H1 (cell line): ENCODE measurements around the gene TP63. TPM values are rescaled to one million over a fixed set of nuclear protein-coding genes. Genes with fewer than 3 reads are reported as not detected.

ENCODE experiments used
- CTCF ChIA-PET: fragments of 300-600 bp; sonication (Branson Sonifier 250); formaldehyde crosslinking; loops from one replicate; lab custom pipeline; 2021; ENCODE audit not compliant: partially characterized antibody; lab: Charles Lee
- POLR2A ChIA-PET: fragments of 300-600 bp; sonication (Branson Sonifier 250); formaldehyde crosslinking; loops from one replicate; lab custom pipeline; 2021; ENCODE audit warnings: inconsistent platforms; ENCODE audit not compliant: partially characterized antibody; lab: Charles Lee
- DNase-seq, 2 experiments: peaks; one replicate each; pipeline versions ENCODE4 v3.0.0 to v3.0.0-alpha.2; 2010 to 2022; ENCODE audit warnings: low spot score in 2 of 2, low read depth in 1 of 2, mixed read lengths in 1 of 2
- FAIRE-seq: peaks from 2 replicates; lab custom pipeline; 2011; peaks lifted over from hg19 to GRCh38; lab: Jason Lieb, UNC
- H2AFZ ChIP-seq: 2 replicates; pipeline ENCODE4 v1.8.1; 2012; ENCODE audit warnings: low read length, inconsistent platforms
- H2AK5ac ChIP-seq: 2 replicates; pipeline ENCODE4 v1.6.1; 2013; ENCODE audit warnings: low read depth, low read length
- H2BK120ac ChIP-seq: replicated peaks from 2 replicates; pipeline ENCODE3; 2013; ENCODE audit warnings: low read depth, low read length, inconsistent platforms
- H2BK12ac ChIP-seq: 2 replicates; pipeline ENCODE4 v1.6.1; 2013; ENCODE audit warnings: low read depth, low read length
- H2BK15ac ChIP-seq: 2 replicates; pipeline ENCODE4 v1.6.1; 2013; ENCODE audit warnings: low read length
- H2BK20ac ChIP-seq: 2 replicates; pipeline ENCODE4 v1.6.1; 2013; ENCODE audit warnings: low read length
- H2BK5ac ChIP-seq: 2 replicates; pipeline ENCODE4 v1.6.1; 2013; ENCODE audit warnings: low read depth, low read length
- H3K14ac ChIP-seq: 2 replicates; pipeline ENCODE4 v1.6.1; 2013; ENCODE audit warnings: inconsistent platforms; ENCODE audit not compliant: insufficient read length
- H3K18ac ChIP-seq: 2 replicates; pipeline ENCODE4 v1.6.1; 2013; ENCODE audit warnings: low read length; ENCODE audit errors: extremely low read depth
- H3K23ac ChIP-seq: 2 replicates; pipeline ENCODE4 v1.6.1; 2013; ENCODE audit warnings: inconsistent platforms; ENCODE audit not compliant: insufficient read length
- H3K23me2 ChIP-seq: 2 replicates; pipeline ENCODE4 v1.6.1; 2013; ENCODE audit warnings: low read depth, low read length
- H3K27ac ChIP-seq: 2 replicates; pipeline ENCODE4 v1.6.1; 2011; ENCODE audit warnings: low read depth, low read length, inconsistent platforms
- H3K27me3 ChIP-seq, 4 experiments: replicated peaks in 1 of 4; 1 replicate in 1 of 4; 2 replicates in 3 of 4; pipeline versions ENCODE4 v1.6.1 to v1.8.1; 2011 to 2013; ENCODE audit warnings: low read length in 3 of 4, mild to moderate bottlenecking in 3 of 4, inconsistent platforms in 2 of 4, mixed read lengths in 2 of 4, moderate library complexity in 1 of 4; ENCODE audit not compliant: control insufficient read depth in 3 of 4, insufficient read depth in 3 of 4; ENCODE audit errors: extremely low read depth in 1 of 4
- H3K36me3 ChIP-seq, 4 experiments: 2 replicates each; pipeline versions ENCODE4 v1.6.1 to v1.8.1; 2011 to 2013; ENCODE audit warnings: mild to moderate bottlenecking in 4 of 4, low read length in 3 of 4, moderate library complexity in 2 of 4, control low read depth in 1 of 4, inconsistent platforms in 1 of 4; ENCODE audit not compliant: insufficient read depth in 4 of 4, control insufficient read depth in 2 of 4
- H3K4ac ChIP-seq: replicated peaks from 2 replicates; pipeline ENCODE3; 2013; ENCODE audit warnings: low read length, low read depth, mixed read lengths, inconsistent platforms; ENCODE audit not compliant: insufficient read length
- H3K4me1 ChIP-seq, 4 experiments: replicated peaks in 1 of 4; 1 replicate in 1 of 4; 2 replicates in 3 of 4; pipeline versions ENCODE4 v1.6.1 to v1.8.1; 2011 to 2013; ENCODE audit warnings: low read length in 3 of 4, inconsistent platforms in 2 of 4, mixed read lengths in 1 of 4; ENCODE audit not compliant: insufficient read depth in 4 of 4, control insufficient read depth in 3 of 4
- H3K4me2 ChIP-seq, 2 experiments: 2 replicates each; pipeline versions ENCODE4 v1.6.1 to v1.8.1; 2011 to 2013; ENCODE audit warnings: low read depth in 2 of 2, low read length in 2 of 2, control low read depth in 1 of 2, inconsistent platforms in 1 of 2, mild to moderate bottlenecking in 1 of 2; ENCODE audit not compliant: insufficient read depth in 1 of 2
- H3K4me3 ChIP-seq, 4 experiments: fragments of 200-600, 300-600 bp in 1 of 4; sonication (generic), shearing (Covaris generic), sonication (Bioruptor Twin) in 1 of 4; 2 replicates each; pipeline versions ENCODE4 v1.5.1 to v1.8.1; 2011 to 2016; ENCODE audit warnings: low read length in 4 of 4, low read depth in 3 of 4, control low read depth in 2 of 4, inconsistent platforms in 2 of 4, mild to moderate bottlenecking in 2 of 4, mixed read lengths in 1 of 4, moderate library complexity in 1 of 4; ENCODE audit not compliant: insufficient read depth in 2 of 4; ENCODE audit errors: extremely low read depth in 1 of 4
- H3K56ac ChIP-seq: replicated peaks from 2 replicates; pipeline ENCODE3; 2013; ENCODE audit warnings: low read depth, mild to moderate bottlenecking, mixed read lengths, low read length, inconsistent platforms; ENCODE audit not compliant: insufficient read length
- H3K79me1 ChIP-seq: 2 replicates; pipeline ENCODE4 v1.6.1; 2013; ENCODE audit warnings: low read depth, low read length, control low read depth
- H3K79me2 ChIP-seq, 2 experiments: 2 replicates each; pipeline versions ENCODE4 v1.6.1 to v1.8.1; 2012 to 2013; ENCODE audit warnings: low read length in 2 of 2, mild to moderate bottlenecking in 2 of 2, inconsistent platforms in 1 of 2; ENCODE audit not compliant: insufficient read depth in 2 of 2, control insufficient read depth in 1 of 2
- H3K9ac ChIP-seq, 4 experiments: replicated peaks in 1 of 4; 1 replicate in 1 of 4; 2 replicates in 3 of 4; pipeline versions ENCODE4 v1.6.1 to v1.8.1; 2011 to 2013; ENCODE audit warnings: low read depth in 3 of 4, low read length in 3 of 4, control low read depth in 2 of 4, mild to moderate bottlenecking in 2 of 4, moderate library complexity in 2 of 4, inconsistent platforms in 1 of 4; ENCODE audit errors: extremely low read depth in 1 of 4
- H3K9me3 ChIP-seq, 2 experiments: 2 replicates each; pipeline versions ENCODE4 v1.6.1 to v1.8.1; 2012 to 2013; ENCODE audit warnings: mild to moderate bottlenecking in 2 of 2, moderate library complexity in 2 of 2, control low read depth in 1 of 2, inconsistent platforms in 1 of 2, low read depth in 1 of 2, low read length in 1 of 2, mixed read lengths in 1 of 2; ENCODE audit not compliant: insufficient read depth in 2 of 2
- H4K20me1 ChIP-seq, 2 experiments: replicated peaks in 1 of 2; 2 replicates each; pipeline versions ENCODE3 to v1.8.1; 2011 to 2013; ENCODE audit warnings: inconsistent platforms in 2 of 2, low read length in 2 of 2, mild to moderate bottlenecking in 1 of 2; ENCODE audit not compliant: insufficient read depth in 2 of 2, control insufficient read depth in 1 of 2
- H4K5ac ChIP-seq: 2 replicates; pipeline ENCODE4 v1.6.1; 2013; ENCODE audit warnings: low read length, low read depth, mixed read lengths, inconsistent platforms; ENCODE audit not compliant: insufficient read length
- H4K8ac ChIP-seq: 2 replicates; pipeline ENCODE4 v1.8.0; 2013; ENCODE audit warnings: mild to moderate bottlenecking, moderate library complexity, low read length, inconsistent platforms; ENCODE audit not compliant: insufficient read depth; ENCODE audit errors: extremely low read depth
- H4K91ac ChIP-seq: replicated peaks from 2 replicates; pipeline ENCODE3; 2013; ENCODE audit warnings: low read length, mixed read lengths, inconsistent platforms; ENCODE audit not compliant: insufficient read length
- BACH1 ChIP-seq: IDR thresholded peaks from 2 replicates; pipeline ENCODE4 v1.6.1; 2012; ENCODE audit warnings: low read length, improper control_type of control experiment
- BRCA1 ChIP-seq: IDR thresholded peaks from 2 replicates; pipeline ENCODE4 v1.6.1; 2012; ENCODE audit warnings: low read depth, low read length, improper control_type of control experiment
- CHD2 ChIP-seq: IDR thresholded peaks from 2 replicates; pipeline ENCODE4 v1.6.1; 2012; ENCODE audit warnings: low read length, improper control_type of control experiment
- FOSL1 ChIP-seq: IDR thresholded peaks from 2 replicates; pipeline ENCODE4 v1.6.1; 2011; ENCODE audit warnings: mild to moderate bottlenecking, low read depth, low read length, moderate library complexity; ENCODE audit not compliant: insufficient read depth
- JUND ChIP-seq: IDR thresholded peaks from 2 replicates; pipeline ENCODE4 v1.6.1; 2011; ENCODE audit warnings: mild to moderate bottlenecking, improper control_type of control experiment, low read length
- NRF1 ChIP-seq: IDR thresholded peaks from 2 replicates; pipeline ENCODE4 v1.6.1; 2011; ENCODE audit warnings: mild to moderate bottlenecking, low read depth, low read length, improper control_type of control experiment
- SP1 ChIP-seq: IDR thresholded peaks from 2 replicates; pipeline ENCODE4 v1.6.1; 2011; ENCODE audit warnings: low read depth, low read length
- WGBS, 2 experiments: shearing (Covaris generic) in 1 of 2; methylation state at CpG; one replicate each; pipeline versions ENCODE4 v1.1.6 to v1.1.7; 2013 to 2015; ENCODE audit warnings: low lambda C conversion rate in 2 of 2, mixed read lengths in 2 of 2, inconsistent platforms in 1 of 2, low coverage in 1 of 2, missing lambda C conversion rate in 1 of 2; ENCODE audit not compliant: insufficient replicate concordance in 2 of 2, insufficient coverage in 1 of 2, insufficient read length in 1 of 2; ENCODE audit errors: extremely low coverage in 1 of 2, missing lambda C conversion rate in 1 of 2; 5-methylcytosine and 5-hydroxymethylcytosine counted together
- polyA plus RNA-seq, 7 experiments: library from polyadenylated mRNA; depleted of rRNA in 3 of 7; stranded (reverse) in 5 of 7; unstranded in 2 of 7; fragments of >200 nt in 5 of 7; fragments of 200-250 nt in 2 of 7; gene quantifications; 1 replicate in 5 of 7; 2 replicates in 1 of 7; 4 replicates in 1 of 7; pipeline versions ENCODE4 v1.2.1 to v1.2.3, GENCODE V29; 2011 to 2013; ENCODE audit warnings: missing spikeins in 2 of 7, mixed read lengths in 2 of 7
- total RNA-seq: library from RNA; stranded (reverse); fragmentation: NEBNext Ultra II Directional; extraction: Animal tissue kit (Norgen Biotek cat#: 25700); gene quantifications from 2 replicates; pipeline ENCODE4 v1.2.1, GENCODE V29; 2021

TP63 gene
- total and polyA plus RNA-seq, 2 of the 8 experiments (the other 6 are each of a cell fraction or from before 2014, with no cell fraction given): not detected

- ChIA-PET CTCF (interaction anchor here (0.8 kb wide), 1 partner anchor 11 kb away, joined by 3 read pairs; no protein-coding TSS in a partner anchor), POLR2A (no interaction called here)
- DNase-seq: no peak
- no peak overlapping the region for H2AK5ac ChIP-seq
- H3K9ac ChIP-seq: no peak overlapping the region
- no peaks in the 10 kb centered on the region for H3K23me2 ChIP-seq
- no peak overlapping the region for H3K27ac ChIP-seq
- no peaks in the 10 kb centered on the region for H3K36me3 ChIP-seq
- H2AFZ ChIP-seq: no peak overlapping the region
- no peak overlapping the region for H3K23ac ChIP-seq
- H3K79me2 ChIP-seq: no peaks in the 10 kb centered on the region
- H3K18ac ChIP-seq: no peak overlapping the region
- 92% methylated on average over 8 of the region's 8 CpGs; no CpG with 5 or more reads in 1 of the 2 experiments for WGBS, 2 experiments
- no peak overlapping the region for H2BK15ac ChIP-seq
- H4K5ac ChIP-seq: no peak overlapping the region
- H3K56ac ChIP-seq: no peak overlapping the region
- no peaks in the 10 kb centered on the region for H3K79me1 ChIP-seq
- no peak overlapping the region for H3K4me3 ChIP-seq
- H3K4me2 ChIP-seq: no peak overlapping the region
- H4K8ac ChIP-seq: no peak overlapping the region
- no peaks in the 10 kb centered on the region for H3K27me3 ChIP-seq
- H3K14ac ChIP-seq: no peak overlapping the region
- H3K4ac ChIP-seq: no peak overlapping the region
- H4K91ac ChIP-seq: no peak overlapping the region
- FAIRE-seq: no peak
- H2BK12ac ChIP-seq: no peak overlapping the region
- no peak overlapping the region for H2BK120ac ChIP-seq
- no peaks in the 10 kb centered on the region for H4K20me1 ChIP-seq
- H3K4me1 ChIP-seq: no peaks in the 10 kb centered on the region
- H2BK5ac ChIP-seq: no peak overlapping the region
- no peaks in the 10 kb centered on the region for H3K9me3 ChIP-seq
- H2BK20ac ChIP-seq: no peak overlapping the region
- no peak for TF ChIP-seq NRF1
- no peak for TF ChIP-seq BRCA1
- no peak for TF ChIP-seq JUND
- TF ChIP-seq BACH1: no peak
- TF ChIP-seq CHD2: no peak
- no peak for TF ChIP-seq SP1
- no peak for TF ChIP-seq FOSL1
These were observed 15.8 kb downstream of the TP63 start for GRCh38 chr3:189646853-189647542.
